ENCODE measurements around the gene LIMS4.
"Not testable (repeated sequence)": the region's sequence is repeated elsewhere in the genome, so short reads cannot be mapped to it uniquely, and the experiment has no call there.

- TF ChIP-seq CTCF (IDR thresholded peaks at IDR 0.05); ELF1 (IDR thresholded peaks at IDR 0.05); FOXM1 (IDR thresholded peaks at IDR 0.05; ENCODE audit: low read depth): not testable (repeated sequence)
Measured at GRCh38 chr2:110420641-110421354, 51.8 kb downstream of the LIMS4 start.

All from SK-N-SH (cell line).